HAP-1 (cell line): Measurements from ENCODE around the gene AKR1C1.
"Not testable (repeated sequence)": the region's sequence is repeated elsewhere in the genome, so short reads cannot be mapped to it uniquely, and the experiment has no call there.

Experiments
- DNase-seq, 2 experiments: peaks; one replicate each; pipeline ENCODE4 v3.0.0-alpha.2; 2016 to 2020; ENCODE audit warnings: low spot score in 2 of 2
- H3K27me3 ChIP-seq: fragments of 250-450 bp; sonication (Bioruptor Pico); 2 replicates; pipeline ENCODE4 v1.5.1; 2020; ENCODE audit warnings: low read depth, mild to moderate bottlenecking, moderate library complexity
- H3K36me3 ChIP-seq: fragments of 250-450 bp; sonication (Bioruptor Pico); replicated peaks from 2 replicates; pipeline ENCODE4 v1.5.1; 2020; ENCODE audit warnings: mild to moderate bottlenecking
- H3K4me1 ChIP-seq: fragments of 250-450 bp; sonication (Bioruptor Pico); 2 replicates; pipeline ENCODE4 v1.5.1; 2020; ENCODE audit warnings: mild to moderate bottlenecking
- H3K4me3 ChIP-seq: fragments of 250-450 bp; sonication (Bioruptor Pico); 2 replicates; pipeline ENCODE4 v1.5.1; 2020; ENCODE audit warnings: mild to moderate bottlenecking, moderate library complexity
- H3K9me3 ChIP-seq: fragments of 250-450 bp; sonication (Bioruptor Pico); 2 replicates; pipeline ENCODE4 v1.5.1; 2020; ENCODE audit warnings: mild to moderate bottlenecking, moderate library complexity
- in situ Hi-C: fragments of 300-500 bp; cut with MboI; formaldehyde crosslinking; loops from 3 replicates; pipeline ENCODE4 v1.14.3; 2020; ENCODE audit warnings: low sequenced_read_pairs, inconsistent platforms, mixed read lengths

AKR1C1 gene

GRCh38 chr10:4962876-4963814 lies at the start of gene AKR1C1:
Gene AKR1C1 (plus strand): TSS chr10:4963415. CDS start chr10:4963445, 30 bp downstream.
- in situ Hi-C loops, H3K9me3 ChIP-seq, H3K4me1 ChIP-seq, H3K4me3 ChIP-seq, DNase-seq, H3K27me3 ChIP-seq, H3K36me3 ChIP-seq: not testable (repeated sequence)

DNA sequence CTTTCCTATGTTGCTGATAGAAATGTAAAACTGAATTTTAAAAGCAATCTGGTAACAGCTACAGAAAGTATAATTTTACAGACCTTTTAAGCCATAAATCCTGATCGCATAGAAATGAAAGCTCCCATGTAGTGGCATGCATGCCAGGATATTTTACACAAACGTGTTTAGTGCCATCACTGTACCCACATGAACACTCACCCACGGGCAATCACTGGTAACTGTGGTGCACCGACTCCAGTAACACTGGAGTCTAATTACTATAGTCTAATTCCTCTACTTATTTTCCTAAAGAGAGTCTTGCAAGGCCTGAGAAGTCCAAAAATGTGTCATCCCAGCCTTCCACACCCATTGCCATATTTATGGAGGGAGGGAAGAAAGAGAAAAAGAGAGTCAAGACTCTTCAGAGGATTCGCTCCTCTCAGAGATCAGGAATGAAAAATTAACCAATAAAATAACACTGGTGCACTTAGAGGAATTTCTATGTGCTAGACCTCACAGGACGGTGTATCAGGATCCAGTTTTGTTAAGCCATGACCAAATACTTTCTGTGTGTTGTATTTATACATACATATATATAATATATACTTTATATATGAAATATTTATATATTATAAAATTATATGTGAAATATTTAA lies 48.9 kb upstream of the AKR1C1 start:
- no peaks in the 10 kb centered on the region for H3K27me3 ChIP-seq
- H3K4me3 ChIP-seq = no peak overlapping the region
- no peak for DNase-seq
- no peaks in the 10 kb centered on the region for H3K36me3 ChIP-seq
- no peaks in the 10 kb centered on the region for H3K9me3 ChIP-seq
- H3K4me1 ChIP-seq = no peaks in the 10 kb centered on the region
- in situ Hi-C loops = no loop called here

- Histone ChIP-seq H3K4me1 (no peaks in the 10 kb centered on the region), H3K9me3 (no peaks in the 10 kb centered on the region), H3K4me3 (no peak overlapping the region), H3K27me3 (no peaks in the 10 kb centered on the region), H3K36me3 (no peaks in the 10 kb centered on the region)
- DNase-seq = no peak
- in situ Hi-C loops = no loop called here
Observed at GRCh38 chr10:4916086-4916716, 47.0 kb upstream of the AKR1C1 start.

DNA sequence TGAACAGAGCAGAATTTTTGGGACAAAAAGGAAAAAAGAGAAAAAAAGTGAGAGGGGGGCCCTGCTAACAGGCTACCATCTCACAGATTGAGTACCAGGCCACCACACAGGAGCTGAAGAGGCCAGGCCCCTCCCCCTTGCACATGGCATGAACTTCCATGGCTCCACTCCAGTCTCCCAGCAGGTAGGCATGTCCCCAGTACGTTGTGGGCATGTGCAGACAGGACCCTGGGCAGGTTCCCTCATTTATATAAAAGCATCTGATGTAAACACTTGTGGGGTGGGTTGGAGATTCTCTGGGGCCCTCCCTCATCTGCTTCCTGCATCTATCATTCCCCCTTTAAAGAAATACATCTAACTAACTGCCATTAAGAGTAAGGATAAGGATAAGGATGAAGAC lies 45.0 kb upstream of the AKR1C1 start:
- no peak for DNase-seq
- no peak overlapping the region for H3K4me3 ChIP-seq
- in situ Hi-C loops = no loop called here
- no peaks in the 10 kb centered on the region for H3K4me1 ChIP-seq
- H3K9me3 ChIP-seq = no peaks in the 10 kb centered on the region
- no peaks in the 10 kb centered on the region for H3K36me3 ChIP-seq
- no peaks in the 10 kb centered on the region for H3K27me3 ChIP-seq

- in situ Hi-C loops, H3K27me3 ChIP-seq, H3K36me3 ChIP-seq, H3K9me3 ChIP-seq, DNase-seq, H3K4me1 ChIP-seq, H3K4me3 ChIP-seq: not testable (repeated sequence)
Observed at GRCh38 chr10:4924482-4924881, 38.7 kb upstream of the AKR1C1 start.

GRCh38 chr10:4926400-4926799 lies 36.8 kb upstream of the AKR1C1 start:
- H3K4me1 ChIP-seq = no peaks in the 10 kb centered on the region
- no peak overlapping the region for H3K4me3 ChIP-seq
- no peak for DNase-seq
- in situ Hi-C loops = no loop called here
- no peaks in the 10 kb centered on the region for H3K9me3 ChIP-seq
- no peaks in the 10 kb centered on the region for H3K27me3 ChIP-seq
- no peaks in the 10 kb centered on the region for H3K36me3 ChIP-seq

- no peak for DNase-seq
- no peaks in the 10 kb centered on the region for H3K36me3 ChIP-seq
- H3K4me3 ChIP-seq = no peak overlapping the region
- H3K27me3 ChIP-seq = no peaks in the 10 kb centered on the region
- no peaks in the 10 kb centered on the region for H3K4me1 ChIP-seq
- H3K9me3 ChIP-seq = no peaks in the 10 kb centered on the region
- in situ Hi-C loops = no loop called here
Observed at GRCh38 chr10:4931587-4931986, 31.6 kb upstream of the AKR1C1 start.

GRCh38 chr10:4934391-4934987 lies 28.7 kb upstream of the AKR1C1 start:
- no peaks in the 10 kb centered on the region for H3K36me3 ChIP-seq
- DNase-seq = no peak
- H3K27me3 ChIP-seq = no peaks in the 10 kb centered on the region
- no peaks in the 10 kb centered on the region for H3K4me1 ChIP-seq
- H3K4me3 ChIP-seq = no peak overlapping the region
- no peaks in the 10 kb centered on the region for H3K9me3 ChIP-seq
- in situ Hi-C loops = no loop called here

DNA sequence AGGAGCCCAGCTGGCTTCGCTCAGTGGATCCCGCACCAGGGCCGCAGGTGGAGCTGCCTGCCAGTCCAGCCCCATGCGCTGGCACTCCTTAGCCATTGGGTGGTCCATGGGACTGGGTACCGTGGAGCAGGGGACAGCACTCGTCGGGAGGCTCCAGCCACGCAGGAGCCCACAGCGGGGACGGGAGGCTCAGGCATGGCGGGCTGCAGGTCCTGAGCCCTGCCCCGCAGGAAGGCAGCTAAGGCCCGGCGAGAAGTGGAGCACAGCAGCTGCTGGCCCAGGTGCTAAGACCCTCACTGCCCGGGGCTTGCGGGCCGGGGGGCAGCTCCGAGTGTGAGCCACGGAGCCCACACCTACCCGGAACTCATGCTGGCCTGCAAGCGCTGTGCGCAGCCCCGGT lies 25.9 kb upstream of the AKR1C1 start:
- in situ Hi-C loops = no loop called here
- Histone ChIP-seq H3K4me3 (no peak overlapping the region), H3K27me3 (no peaks in the 10 kb centered on the region), H3K4me1 (no peaks in the 10 kb centered on the region), H3K9me3 (no peaks in the 10 kb centered on the region), H3K36me3 (no peaks in the 10 kb centered on the region)
- no peak for DNase-seq

DNA sequence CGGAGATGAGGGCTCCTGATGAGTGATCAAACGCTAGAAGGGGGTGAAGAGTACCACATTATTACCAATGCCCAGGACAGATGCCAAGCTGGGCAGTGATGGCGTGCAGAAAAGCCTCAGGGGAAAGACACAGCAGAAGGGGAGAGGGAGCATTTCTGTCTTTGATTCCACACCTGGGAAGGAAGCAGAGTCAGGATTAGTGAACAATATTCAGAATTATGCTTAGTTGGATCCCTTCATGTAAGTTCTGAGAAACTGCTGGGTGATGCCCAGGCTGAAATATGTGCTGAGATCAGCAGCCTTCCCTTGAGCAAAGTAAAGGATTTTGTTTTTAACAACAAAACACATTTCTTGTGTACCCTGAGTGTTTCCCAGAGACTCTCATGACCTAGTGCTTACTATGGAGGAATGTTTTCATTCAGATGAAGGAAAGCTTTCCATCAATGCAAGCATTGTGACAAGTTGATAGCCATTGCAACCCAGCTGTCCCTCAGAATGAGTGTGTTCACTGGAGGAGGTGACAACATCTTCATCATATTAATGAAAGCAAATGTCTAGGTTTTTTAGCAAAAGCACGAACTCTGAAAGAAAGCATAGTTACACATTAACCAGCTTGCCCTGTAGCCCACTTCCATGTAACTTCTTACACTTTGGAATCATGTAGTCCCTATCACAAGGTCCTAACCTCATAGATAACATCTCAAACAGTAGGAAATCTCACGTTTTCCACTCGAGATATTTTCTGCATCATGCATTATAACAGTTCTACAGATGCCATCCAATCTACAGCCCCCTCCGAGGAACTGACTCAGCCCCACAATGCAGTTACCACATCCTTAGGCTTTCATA lies 23.8 kb upstream of the AKR1C1 start:
- H3K4me1 ChIP-seq = peaks cover 10% of the 10 kb centered on the region
- no peaks in the 10 kb centered on the region for H3K27me3 ChIP-seq
- no peak for DNase-seq

GRCh38 chr10:4940073-4940428 lies 23.2 kb upstream of the AKR1C1 start:
- H3K4me1 ChIP-seq = peaks cover 12% of the 10 kb centered on the region
- DNase-seq, H3K27me3 ChIP-seq, H3K9me3 ChIP-seq, H3K36me3 ChIP-seq, H3K4me3 ChIP-seq, in situ Hi-C loops: not testable (repeated sequence)

More for the DNA sequence above, 23.8 kb upstream of the AKR1C1 start:
- no peaks in the 10 kb centered on the region for H3K9me3 ChIP-seq
- in situ Hi-C loops = no loop called here
- no peaks in the 10 kb centered on the region for H3K36me3 ChIP-seq
- no peak overlapping the region for H3K4me3 ChIP-seq

- in situ Hi-C loops, H3K36me3 ChIP-seq, H3K4me3 ChIP-seq, DNase-seq, H3K9me3 ChIP-seq, H3K27me3 ChIP-seq: not testable (repeated sequence)
- peaks cover 21% of the 10 kb centered on the region for H3K4me1 ChIP-seq
Observed at GRCh38 chr10:4940909-4941308, 22.3 kb upstream of the AKR1C1 start.
